HEK293T (cell line): Measurements from ENCODE around the gene SMIM10.
A peak's percentile ranks its signal among the peaks of the same experiment; 100 is the strongest.
"Not testable (repeated sequence)": the region's sequence is repeated elsewhere in the genome, so short reads cannot be mapped to it uniquely, and the experiment has no call there.

Source experiments
- CTCF ChIA-PET: fragments of 350-600 bp; formaldehyde crosslinking; extraction: SDS; loops from one replicate; lab custom pipeline; 2021; ENCODE audit warnings: antibody characterized with exemption, inconsistent platforms; lab: Yijun Ruan, JAX
- POLR2A ChIA-PET: fragments of 350-600 bp; formaldehyde crosslinking; extraction: SDS; loops from one replicate; lab custom pipeline; 2020; ENCODE audit warnings: antibody characterized with exemption, inconsistent platforms; lab: Yijun Ruan, JAX
- DNase-seq: peaks from one replicate; pipeline ENCODE4 v3.0.0; 2012; ENCODE audit warnings: mixed read lengths; ENCODE audit errors: extremely low spot score
- ARNT ChIP-seq: fragments of 450-650 bp; IDR thresholded peaks from 2 replicates; pipeline ENCODE4 v1.6.1; 2017; ENCODE audit warnings: mild to moderate bottlenecking
- BHLHE40 ChIP-seq: fragments of 450-650 bp; IDR thresholded peaks from 2 replicates; pipeline ENCODE4 v1.6.1; 2016; ENCODE audit warnings: mild to moderate bottlenecking, moderate library complexity, borderline replicate concordance
- CTBP1 ChIP-seq: fragments of 450-650 bp; IDR thresholded peaks from 2 replicates; pipeline ENCODE4 v1.6.1; 2016; ENCODE audit warnings: borderline replicate concordance
- ELF4 ChIP-seq: fragments of 450-650 bp; IDR thresholded peaks from 2 replicates; pipeline ENCODE4 v1.6.1; 2017; ENCODE audit warnings: antibody characterized with exemption
- FOXA1 ChIP-seq: fragments of 450-650 bp; IDR thresholded peaks from 2 replicates; pipeline ENCODE4 v1.6.1; 2016; ENCODE audit warnings: mild to moderate bottlenecking
- FOXK2 ChIP-seq: fragments of 450-650 bp; IDR thresholded peaks from 2 replicates; pipeline ENCODE4 v1.6.1; 2016; ENCODE audit warnings: mild to moderate bottlenecking
- FOXM1 ChIP-seq: fragments of 450-650 bp; IDR thresholded peaks from 2 replicates; pipeline ENCODE4 v1.6.1; 2017; ENCODE audit warnings: mild to moderate bottlenecking, borderline replicate concordance
- HDGF ChIP-seq: fragments of 450-650 bp; IDR thresholded peaks from 2 replicates; pipeline ENCODE4 v1.6.1; 2017; ENCODE audit warnings: antibody characterized with exemption, borderline replicate concordance
- L3MBTL2 ChIP-seq: fragments of 450-650 bp; conservative IDR thresholded peaks from 2 replicates; pipeline ENCODE4 v1.6.1; 2016; ENCODE audit warnings: mild to moderate bottlenecking
- LEF1 ChIP-seq: fragments of 450-650 bp; IDR thresholded peaks from 2 replicates; pipeline ENCODE4 v1.6.1; 2017; ENCODE audit warnings: mild to moderate bottlenecking, borderline replicate concordance
- NFRKB ChIP-seq: fragments of 450-650 bp; IDR thresholded peaks from 2 replicates; pipeline ENCODE4 v1.6.1; 2016; ENCODE audit warnings: mild to moderate bottlenecking, moderate library complexity
- SP1 ChIP-seq: fragments of 450-650 bp; IDR thresholded peaks from 2 replicates; pipeline ENCODE4 v1.6.1; 2017
- SUZ12 ChIP-seq: fragments of 450-650 bp; IDR thresholded peaks from 2 replicates; pipeline ENCODE4 v1.6.1; 2016; ENCODE audit warnings: mild to moderate bottlenecking
- TARDBP ChIP-seq: fragments of 450-650 bp; IDR thresholded peaks from 2 replicates; pipeline ENCODE4 v1.6.1; 2016
- ZNF384 ChIP-seq: fragments of 450-650 bp; IDR thresholded peaks from 2 replicates; pipeline ENCODE4 v1.6.1; 2016
- TF ChIP-seq, protein P1 (sequence below): fragments of 450-650 bp; IDR thresholded peaks from 2 replicates; pipeline ENCODE4 v1.6.1; 2016

SMIM10 gene

GRCh38 chrX:134990801-134991481 lies at the start of gene SMIM10:
TSS of gene SMIM10 (plus strand) at chrX:134990991. CDS start at chrX:134991096, 105 bp downstream.
- peak; percentile 80 for DNase-seq

DNA sequence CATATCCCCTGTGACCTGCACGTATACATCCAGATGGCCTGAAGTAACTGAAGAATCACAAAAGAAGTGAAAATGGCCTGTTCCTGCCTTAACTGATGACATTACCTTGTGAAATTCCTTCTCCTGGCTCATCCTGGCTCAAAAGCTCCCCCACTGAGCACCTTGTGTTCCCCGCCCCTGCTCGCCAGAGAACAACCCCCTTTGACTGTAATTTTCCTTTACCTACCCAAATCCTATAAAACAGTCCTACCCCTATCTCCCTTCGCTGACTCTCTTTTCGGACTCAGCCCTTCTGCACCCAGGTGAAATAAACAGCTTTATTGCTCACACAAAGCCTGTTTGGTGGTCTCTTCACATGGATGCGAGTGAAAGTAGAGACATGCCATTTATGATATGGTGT lies 44.4 kb upstream of the SMIM10 start:
- DNase-seq, POLR2A ChIA-PET: not testable (repeated sequence)
- CTCF ChIA-PET, result interaction anchor here (0.6 kb wide), 1 partner anchor 1976 kb away, joined by 3 read pairs; no protein-coding TSS in a partner anchor

More at GRCh38 chrX:134990801-134991481, at the start of gene SMIM10:
- TF ChIP-seq SP1, result no peak
- no peak for TF ChIP-seq BHLHE40
- TF ChIP-seq HDGF, result no peak
- TF ChIP-seq ELF4, result 0 out of 2 replicates have a peak, but pooled peaks have one; percentile 11
- TF ChIP-seq L3MBTL2, result peak; percentile 95
- ChIA-PET POLR2A (interaction anchor here (0.9 to 1.2 kb wide), 4 partner anchors 10 to 61 kb away, joined by 3 to 6 read pairs (median 4); partner anchors contain the start of genes RTL8A and RTL8B), CTCF (interaction anchor here (0.6 to 1.0 kb wide), 4 partner anchors 8 to 206 kb away, joined by 3 read pairs; no protein-coding TSS in a partner anchor)

DNA sequence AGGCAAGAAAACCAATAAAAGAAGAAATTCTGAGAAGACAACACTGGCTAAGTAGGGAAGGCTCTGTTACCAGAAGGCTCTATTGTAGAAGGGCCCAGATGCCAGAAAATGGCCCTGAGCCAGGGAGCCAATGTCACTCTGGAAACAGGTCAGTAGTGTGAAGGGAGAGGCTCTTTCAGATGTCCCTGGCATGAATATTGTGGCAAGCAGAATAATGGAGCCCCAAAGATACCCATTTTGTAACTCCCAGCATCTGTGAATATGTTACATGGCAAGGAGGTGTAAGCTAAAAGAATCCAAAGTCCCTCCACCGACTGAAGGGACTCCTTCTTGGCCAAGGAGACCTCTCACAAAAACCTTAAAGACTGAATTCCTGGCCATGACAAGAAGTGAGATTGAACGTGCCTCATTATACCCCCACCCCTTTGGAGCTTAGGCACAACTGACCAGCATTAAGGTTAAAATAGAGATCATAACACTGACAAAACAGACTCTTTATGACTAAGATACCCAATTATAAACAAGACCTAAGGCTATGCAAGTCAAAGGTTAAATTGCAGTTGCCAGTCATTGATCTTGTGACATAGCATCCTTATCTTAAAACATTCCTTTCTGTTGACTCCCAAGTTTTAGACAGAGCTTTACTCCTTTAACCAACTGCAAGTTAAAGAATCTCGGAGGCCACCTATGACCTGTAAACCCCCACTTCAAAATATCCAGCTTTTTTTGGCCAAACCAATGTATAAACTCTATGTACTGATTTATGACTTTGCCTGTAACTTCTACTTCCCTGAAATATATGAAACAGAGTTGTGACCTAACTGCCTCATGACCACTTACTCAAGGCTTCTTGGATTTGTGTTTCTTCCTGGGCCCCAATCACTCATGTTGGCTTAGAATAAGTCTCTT lies 42.2 kb upstream of the SMIM10 start:
- TF ChIP-seq BHLHE40 (no peak), SP1 (no peak), NFRKB (no peak), FOXA1 (no peak), FOXK2 (no peak), ARNT (no peak)
- TF ChIP-seq, protein P1, sequence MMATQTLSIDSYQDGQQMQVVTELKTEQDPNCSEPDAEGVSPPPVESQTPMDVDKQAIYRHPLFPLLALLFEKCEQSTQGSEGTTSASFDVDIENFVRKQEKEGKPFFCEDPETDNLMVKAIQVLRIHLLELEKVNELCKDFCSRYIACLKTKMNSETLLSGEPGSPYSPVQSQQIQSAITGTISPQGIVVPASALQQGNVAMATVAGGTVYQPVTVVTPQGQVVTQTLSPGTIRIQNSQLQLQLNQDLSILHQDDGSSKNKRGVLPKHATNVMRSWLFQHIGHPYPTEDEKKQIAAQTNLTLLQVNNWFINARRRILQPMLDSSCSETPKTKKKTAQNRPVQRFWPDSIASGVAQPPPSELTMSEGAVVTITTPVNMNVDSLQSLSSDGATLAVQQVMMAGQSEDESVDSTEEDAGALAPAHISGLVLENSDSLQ, result peak; percentile 46
- POLR2A ChIA-PET, result no interaction called here
- CTCF ChIA-PET, result no interaction called here
- no peak for DNase-seq

GRCh38 chrX:134949271-134949670 lies 41.5 kb upstream of the SMIM10 start:
- DNase-seq, result no peak
- TF ChIP-seq SP1 (no peak), SUZ12 (no peak), FOXM1 (no peak), BHLHE40 (no peak), FOXA1 (no peak), TARDBP (no peak), ZNF384 (no peak), HDGF (no peak), NFRKB (no peak), FOXK2 (no peak), L3MBTL2 (no peak)
- TF ChIP-seq, protein P1, result no peak
- ChIA-PET POLR2A (no interaction called here), CTCF (no interaction called here)

DNA sequence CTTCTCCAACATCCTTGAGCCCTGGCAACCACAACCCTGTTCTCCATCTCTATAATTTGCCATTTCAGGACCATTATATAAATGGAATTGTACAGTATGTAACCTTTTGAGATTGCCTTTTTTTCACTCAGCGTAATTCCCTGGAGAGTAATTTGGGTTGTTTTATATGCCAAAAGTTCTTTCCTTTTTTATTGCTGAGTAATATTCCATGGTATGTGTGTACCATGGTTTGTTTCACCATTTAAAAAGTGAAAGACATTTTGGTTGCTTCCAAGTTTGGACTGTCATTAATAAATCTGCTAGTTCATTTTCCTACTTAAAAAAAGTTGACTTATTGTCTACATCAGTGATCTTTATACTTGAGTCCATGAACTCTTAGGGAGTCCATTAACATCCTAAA lies 33.0 kb upstream of the SMIM10 start:
- POLR2A ChIA-PET, result no interaction called here
- no peak for DNase-seq
- CTCF ChIA-PET, result no interaction called here
- TF ChIP-seq ELF4 (no peak), CTBP1 (no peak), NFRKB (no peak), ZNF384 (no peak), HDGF (no peak), L3MBTL2 (no peak), FOXM1 (no peak), TARDBP (no peak)
- TF ChIP-seq, protein P1, result no peak

GRCh38 chrX:134960366-134960765 lies 30.4 kb upstream of the SMIM10 start:
- DNase-seq, CTCF ChIA-PET, POLR2A ChIA-PET: not testable (repeated sequence)

DNA sequence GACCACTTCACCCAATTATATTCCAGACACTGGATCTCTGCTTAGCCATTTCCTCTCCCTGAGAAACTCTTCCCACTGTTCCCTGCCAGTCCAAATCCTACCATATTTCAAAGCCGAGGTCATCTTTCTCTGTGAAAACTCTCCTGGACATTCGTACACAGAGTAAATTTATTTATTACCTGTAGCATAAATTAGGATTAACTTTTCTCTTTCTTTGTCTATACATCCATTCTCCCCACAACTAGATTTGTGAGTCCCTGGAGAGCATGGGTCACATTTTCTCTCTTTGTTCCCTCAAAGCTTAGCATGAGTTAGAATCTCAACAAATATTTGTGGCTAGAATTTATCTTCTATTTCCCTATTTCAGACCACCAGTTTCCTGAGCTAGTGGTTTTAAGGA lies 27.8 kb upstream of the SMIM10 start:
- POLR2A ChIA-PET, result no interaction called here
- no peak for DNase-seq
- TF ChIP-seq FOXA1, result no peak
- no peak for TF ChIP-seq ELF4
- no peak for TF ChIP-seq NFRKB
- TF ChIP-seq BHLHE40, result no peak
- TF ChIP-seq TARDBP, result no peak
- no peak for TF ChIP-seq FOXK2
- TF ChIP-seq SUZ12, result no peak
- TF ChIP-seq FOXM1, result no peak
- no peak for TF ChIP-seq ARNT
- no peak for TF ChIP-seq CTBP1
- no peak for TF ChIP-seq SP1
- TF ChIP-seq, protein P1, result no peak
- no peak for TF ChIP-seq LEF1
- no peak for TF ChIP-seq ZNF384
- no peak for TF ChIP-seq L3MBTL2
- TF ChIP-seq HDGF, result no peak
- CTCF ChIA-PET, result interaction anchor here (0.8 kb wide), 1 partner anchor 27 kb away, joined by 3 read pairs; no protein-coding TSS in a partner anchor
